Upper lobe of right lung (tissue), 1 donor: ENCODE measurements around the gene LANCL2. TPM values are rescaled to one million over a fixed set of nuclear protein-coding genes. Genes with fewer than 3 reads are reported as not detected.

Experiments used
- ATAC-seq: fragments of 200-7000 bp; cut with Tn5 transposase; one replicate; pipeline ENCODE4 v1.9.1; 2020; ENCODE audit warnings: mild to moderate bottlenecking, moderate library complexity
- DNase-seq: peaks from one replicate; pipeline ENCODE4 v3.0.0-alpha.2; 2020
- H3K27ac ChIP-seq: fragments of 200-600 bp; one replicate; pipeline ENCODE4 v1.8.0; 2022
- H3K27me3 ChIP-seq: fragments of 200-600 bp; one replicate; pipeline ENCODE4 v1.8.0; 2022; ENCODE audit warnings: mild to moderate bottlenecking
- H3K36me3 ChIP-seq: fragments of 200-600 bp; one replicate; pipeline ENCODE4 v1.8.0; 2022
- H3K4me1 ChIP-seq: fragments of 200-600 bp; one replicate; pipeline ENCODE4 v1.8.0; 2022
- H3K4me3 ChIP-seq: fragments of 200-600 bp; one replicate; pipeline ENCODE4 v1.8.0; 2022; ENCODE audit warnings: mild to moderate bottlenecking
- H3K9me3 ChIP-seq: fragments of 200-600 bp; one replicate; pipeline ENCODE4 v1.8.0; 2022
- CTCF ChIP-seq: fragments of 200-600 bp; IDR thresholded peaks from one replicate; pipeline ENCODE4 v1.8.0; 2022; ENCODE audit warnings: antibody characterized with exemption
- intact Hi-C: fragments of 100-400 bp; cut with DNase I; formaldehyde crosslinking; loops from one replicate; pipeline ENCODE4 v1.11.0; 2022
- total RNA-seq: library from RNA; stranded (reverse); fragmentation: NEBNext Ultra II Directional; extraction: Animal tissue kit (Norgen Biotek cat#: 25700); gene quantifications from one replicate; pipeline ENCODE4 v1.2.1, GENCODE V29; 2021
- donor health status: DM: no; HTN: yes; CAD: no; lungs with severe emphysema.

Gene LANCL2
- total RNA-seq, 1 donor from 2014 or later, result 6.5 TPM

- no peak overlapping the region for H3K27ac ChIP-seq
- H3K27me3 ChIP-seq, result no peaks in the 10 kb centered on the region
- H3K36me3 ChIP-seq, result peaks cover 8% of the 10 kb centered on the region
- DNase-seq (no peak), ATAC-seq (no peak)
- intact Hi-C loops, result no loop called here
- no peaks in the 10 kb centered on the region for H3K4me1 ChIP-seq
- TF ChIP-seq CTCF, result no peak
- H3K9me3 ChIP-seq, result no peaks in the 10 kb centered on the region
- H3K4me3 ChIP-seq, result no peak overlapping the region
These were observed 40.9 kb downstream of the LANCL2 start for GRCh38 chr7:55405856-55406541.

- H3K4me1 ChIP-seq, result no peaks in the 10 kb centered on the region
- H3K27me3 ChIP-seq, result no peaks in the 10 kb centered on the region
- TF ChIP-seq CTCF, result no peak
- no peak overlapping the region for H3K4me3 ChIP-seq
- DNase-seq (no peak), ATAC-seq (no peak)
- intact Hi-C loops, result loop anchor here (10.0 kb wide), 1 partner anchor 135 kb away; no protein-coding TSS in a partner anchor
- H3K36me3 ChIP-seq, result peaks cover 14% of the 10 kb centered on the region
- H3K9me3 ChIP-seq, result no peaks in the 10 kb centered on the region
- H3K27ac ChIP-seq, result no peak overlapping the region
These were observed 44.5 kb downstream of the LANCL2 start for GRCh38 chr7:55409482-55410225.

- Histone ChIP-seq H3K36me3 (peaks cover 12% of the 10 kb centered on the region), H3K4me3 (no peak overlapping the region), H3K4me1 (no peaks in the 10 kb centered on the region), H3K27ac (no peak overlapping the region), H3K27me3 (no peaks in the 10 kb centered on the region), H3K9me3 (no peaks in the 10 kb centered on the region)
- intact Hi-C loops, result loop anchor here (10.0 kb wide), 1 partner anchor 136 kb away; no protein-coding TSS in a partner anchor
- ATAC-seq, result no peak
- TF ChIP-seq CTCF, result no peak
- no peak for DNase-seq
These were observed 45.6 kb downstream of the LANCL2 start for GRCh38 chr7:55410667-55411239.

GRCh38 chr7:55411844-55412243, 46.7 kb downstream of the LANCL2 start:
- Histone ChIP-seq H3K9me3 (no peaks in the 10 kb centered on the region), H3K36me3 (peaks cover 10% of the 10 kb centered on the region), H3K4me1 (no peaks in the 10 kb centered on the region), H3K27ac (no peak overlapping the region), H3K27me3 (no peaks in the 10 kb centered on the region), H3K4me3 (no peak overlapping the region)
- ATAC-seq, result no peak
- DNase-seq, result no peak
- TF ChIP-seq CTCF, result no peak
- intact Hi-C loops, result loop anchor here (10.0 kb wide), 1 partner anchor 137 kb away; no protein-coding TSS in a partner anchor

- Histone ChIP-seq H3K36me3 (peaks cover 10% of the 10 kb centered on the region), H3K4me1 (no peaks in the 10 kb centered on the region), H3K27ac (no peak overlapping the region), H3K4me3 (no peak overlapping the region), H3K9me3 (no peaks in the 10 kb centered on the region), H3K27me3 (no peaks in the 10 kb centered on the region)
- TF ChIP-seq CTCF, result no peak
- intact Hi-C loops, result loop anchor here (10.0 kb wide), 1 partner anchor 139 kb away; no protein-coding TSS in a partner anchor
- ATAC-seq (no peak), DNase-seq (no peak)
These were observed 48.3 kb downstream of the LANCL2 start for GRCh38 chr7:55413442-55413841.
